ACHN (cell line): Measurements from ENCODE around the gene SPARC.

Experiments used
- DNase-seq: peaks from one replicate; pipeline ENCODE4 v3.0.0-alpha.2; 2015
- in situ Hi-C: cut with HindIII; loops from 2 replicates; pipeline ENCODE4 v1.10.0; 2017; ENCODE audit warnings: low sequenced_read_pairs, low pct_ligation_motif_present, low pct_unique_long_range_greater_than_20kb

Gene SPARC

DNA sequence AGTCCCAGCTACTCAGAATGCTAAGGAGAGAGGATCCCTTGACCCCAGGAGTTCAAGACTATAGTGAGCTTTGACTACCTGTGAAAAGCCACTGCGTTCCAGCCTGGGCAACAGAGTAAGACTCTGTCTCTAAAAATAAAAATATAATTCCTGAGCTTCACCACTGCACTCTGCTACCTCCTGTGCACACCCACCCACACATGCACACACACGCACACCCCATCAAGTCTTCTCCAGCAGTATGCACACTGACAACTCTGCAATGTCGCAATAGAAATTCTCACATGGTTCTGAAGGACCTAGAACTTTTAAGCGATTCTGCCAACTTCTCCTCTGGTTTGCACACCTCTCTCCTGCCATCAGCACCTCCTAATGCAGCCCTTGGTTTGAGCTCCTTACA, 48.1 kb downstream of the SPARC start:
- no peak for DNase-seq
- in situ Hi-C loops = no loop called here

DNA sequence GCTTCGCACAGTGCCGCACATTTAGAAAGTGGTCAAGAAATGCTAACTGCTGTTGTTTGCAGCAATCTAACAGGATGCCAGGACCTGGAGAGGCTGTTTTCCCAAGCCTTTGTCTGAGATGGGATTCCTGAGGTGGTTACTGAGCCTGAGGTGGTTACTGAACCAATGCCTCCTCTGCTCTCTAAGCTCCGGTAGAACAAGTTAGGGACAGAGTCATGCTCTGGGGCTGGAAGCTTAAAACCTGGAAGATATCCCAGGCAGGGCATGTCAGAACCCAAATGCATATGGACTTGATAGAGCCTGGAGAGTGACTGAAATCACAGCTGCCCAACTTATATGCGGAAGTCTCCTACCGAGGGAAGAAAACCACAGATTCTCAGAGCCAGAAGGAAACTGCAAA, 49.0 kb downstream of the SPARC start:
- no peak for DNase-seq
- in situ Hi-C loops = no loop called here

DNA sequence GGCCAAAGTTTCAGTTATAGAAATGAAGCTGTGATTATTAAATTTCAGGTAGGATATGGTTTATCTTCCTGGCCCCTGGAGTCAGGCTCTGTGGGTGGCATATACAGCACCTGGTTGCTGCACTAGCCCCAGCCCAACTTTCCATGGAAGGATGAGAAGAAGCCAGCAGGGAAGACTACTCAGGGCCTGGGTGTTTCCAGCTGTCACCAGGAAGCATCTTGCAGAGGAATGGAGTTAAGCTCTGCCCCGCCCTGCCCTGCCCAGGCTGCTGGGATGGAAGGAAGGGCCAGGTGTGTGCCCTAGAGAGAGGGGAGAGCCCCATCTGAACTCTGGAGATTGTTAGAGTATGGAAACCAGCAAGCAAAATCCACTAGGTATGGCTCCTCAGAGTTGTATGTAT, 52.8 kb downstream of the SPARC start:
- in situ Hi-C loops = no loop called here
- DNase-seq = no peak

DNA sequence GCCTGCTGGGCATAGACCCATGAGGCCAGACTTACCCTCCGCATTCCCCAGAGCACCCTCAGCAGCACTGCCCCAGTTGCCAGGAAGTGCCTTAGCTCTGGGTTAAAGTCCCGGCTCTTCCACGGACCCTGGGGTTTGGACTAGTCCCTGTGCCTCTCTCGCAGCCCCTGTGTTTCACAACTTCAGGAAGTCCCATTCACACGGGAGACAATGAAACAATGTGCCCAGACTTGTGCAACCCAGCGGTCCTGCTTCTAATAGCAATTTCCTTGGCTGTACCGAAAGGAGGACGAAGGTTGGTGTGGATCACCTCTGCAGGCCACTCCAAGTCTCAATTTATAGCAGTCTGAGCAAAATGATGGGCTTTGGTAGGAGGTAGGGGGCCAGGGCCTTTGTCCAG, 53.8 kb downstream of the SPARC start:
- no peak for DNase-seq
- in situ Hi-C loops = no loop called here

GRCh38 chr5:151632524-151632923, 54.2 kb downstream of the SPARC start:
- DNase-seq = no peak

DNA sequence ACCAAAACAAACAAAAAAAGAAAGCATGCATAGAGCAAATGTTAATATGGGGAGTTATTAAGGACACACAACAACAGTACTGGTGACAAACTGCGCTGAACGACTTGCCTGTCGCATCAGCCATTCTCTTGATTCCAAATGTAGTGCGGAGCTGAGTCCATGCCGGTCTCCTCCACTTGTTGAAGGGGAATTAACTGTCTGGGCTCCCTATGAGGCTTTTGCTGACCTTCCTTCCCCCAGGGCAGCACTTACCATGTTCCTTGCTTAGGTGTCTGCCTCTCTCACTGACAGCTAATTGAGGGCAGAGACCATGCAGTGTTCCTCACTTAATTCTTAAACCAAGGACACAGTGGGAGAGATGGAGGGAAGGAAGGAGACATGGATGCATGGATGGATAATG, 54.8 kb downstream of the SPARC start:
- no peak for DNase-seq
- in situ Hi-C loops = no loop called here

More at GRCh38 chr5:151632524-151632923, 54.2 kb downstream of the SPARC start:
- in situ Hi-C loops = no loop called here

- in situ Hi-C loops = no loop called here
- no peak for DNase-seq
Measured at GRCh38 chr5:151630088-151630487, 56.6 kb downstream of the SPARC start.

- no peak for DNase-seq
- in situ Hi-C loops = no loop called here
Measured at GRCh38 chr5:151628112-151628823, 58.4 kb downstream of the SPARC start.

DNA sequence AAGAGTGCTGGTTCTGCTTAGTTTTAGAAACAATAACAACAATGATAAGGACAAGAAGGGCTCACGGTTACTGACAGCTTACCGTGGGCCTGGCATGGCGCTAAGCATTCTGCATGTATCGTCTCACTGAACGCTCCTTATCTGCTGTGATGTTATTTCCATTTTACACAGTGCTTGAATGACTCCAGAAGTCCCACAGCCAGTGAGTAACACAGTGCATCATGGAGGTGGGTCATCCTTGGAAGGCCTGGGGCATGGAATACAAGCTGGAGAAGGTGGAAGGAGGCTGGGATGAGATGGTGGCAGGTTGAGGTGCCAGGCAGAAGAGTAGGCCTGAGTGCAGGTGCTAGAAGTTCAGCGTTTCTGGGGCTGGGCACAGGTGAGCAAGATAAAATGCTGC, 59.1 kb downstream of the SPARC start:
- no peak for DNase-seq
- in situ Hi-C loops = no loop called here

DNA sequence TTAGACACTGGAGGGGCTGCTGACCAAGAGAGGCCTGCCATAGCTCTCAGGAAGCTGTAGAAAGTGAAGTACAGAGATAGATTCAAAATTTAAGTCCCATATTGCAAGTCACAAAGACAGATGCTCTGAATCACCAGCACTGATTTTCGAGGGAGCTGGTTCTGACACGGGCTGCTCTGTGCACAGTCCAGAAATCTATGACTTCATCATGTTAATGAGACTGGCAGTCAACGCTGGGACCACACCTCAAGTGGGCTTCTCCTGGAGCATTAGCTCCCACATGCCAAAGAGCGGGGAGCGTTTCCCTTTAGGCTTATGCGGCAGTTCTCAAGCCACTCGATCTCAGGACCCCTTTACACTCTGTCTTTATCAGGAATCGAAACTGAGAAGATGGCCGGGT, 61.4 kb downstream of the SPARC start:
- no peak for DNase-seq
- in situ Hi-C loops = no loop called here

- no peak for DNase-seq
- in situ Hi-C loops = no loop called here
Measured at GRCh38 chr5:151624476-151624875, 62.2 kb downstream of the SPARC start.

GRCh38 chr5:151622367-151623088, 64.2 kb downstream of the SPARC start:
- no peak for DNase-seq
- in situ Hi-C loops = no loop called here

DNA sequence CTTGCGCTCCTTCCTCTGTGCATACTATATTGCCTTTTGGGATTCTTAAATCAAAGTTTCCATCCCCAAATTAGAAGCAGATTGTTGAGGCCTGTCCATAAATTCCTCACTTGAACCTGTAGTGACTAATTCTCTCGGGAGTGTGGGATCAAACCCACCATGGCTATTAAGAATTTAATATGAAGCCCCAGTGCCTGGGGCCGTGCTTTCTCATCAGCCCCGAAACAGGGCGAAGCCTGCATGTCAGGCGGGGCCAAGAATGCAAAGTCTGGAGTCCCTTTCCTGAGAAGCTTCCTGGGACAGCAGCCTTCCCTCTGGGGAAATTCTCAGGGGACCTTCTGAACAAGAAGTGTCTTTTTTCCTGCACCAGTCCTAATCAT, 66.3 kb downstream of the SPARC start:
- DNase-seq = no peak
- in situ Hi-C loops = no loop called here

- no peak for DNase-seq
- in situ Hi-C loops = no loop called here
Measured at GRCh38 chr5:151619812-151620460, 66.8 kb downstream of the SPARC start.

GRCh38 chr5:151618907-151619306, 67.8 kb downstream of the SPARC start:
- DNase-seq = no peak
- in situ Hi-C loops = no loop called here

DNA sequence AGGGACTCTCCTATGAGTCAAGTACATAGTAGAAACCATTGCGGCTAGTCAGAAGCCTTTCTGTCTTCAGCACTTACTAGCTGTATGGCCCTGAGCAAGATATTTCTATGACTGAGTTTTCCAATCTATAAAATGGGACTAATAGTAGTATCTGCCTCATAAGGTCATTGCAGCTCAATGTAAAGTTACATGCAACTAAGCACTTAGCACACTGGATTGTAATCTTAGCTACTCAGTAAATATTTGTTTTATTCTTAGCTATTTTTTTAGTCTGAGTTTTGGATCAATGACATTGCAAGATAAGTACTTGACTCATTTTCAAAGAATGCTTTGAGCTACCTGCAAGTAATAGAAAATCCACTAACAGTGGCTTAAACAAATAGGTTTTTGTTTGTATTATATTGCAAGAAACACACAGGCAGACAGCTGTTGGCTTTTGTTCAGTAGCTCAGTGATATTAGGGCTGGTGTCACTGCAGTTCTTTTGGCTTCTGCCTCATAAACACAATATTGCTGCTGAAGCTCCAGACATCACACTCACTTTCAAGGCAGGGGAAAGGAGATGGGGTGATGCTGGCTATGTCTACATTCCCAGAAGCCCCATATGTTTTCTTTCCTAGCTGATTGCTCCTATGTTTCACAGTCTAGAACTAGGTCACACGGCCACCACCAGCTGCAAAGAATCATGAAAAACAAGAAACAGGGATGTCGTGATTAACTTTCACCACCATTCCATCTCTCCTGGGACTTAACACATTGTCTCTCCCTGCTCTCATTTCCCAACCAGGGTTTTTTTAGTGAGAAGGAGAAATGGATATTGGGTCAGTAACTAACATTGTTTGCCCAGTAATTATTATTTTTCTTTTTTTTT, 68.6 kb downstream of the SPARC start:
- no peak for DNase-seq
- in situ Hi-C loops = no loop called here

GRCh38 chr5:151617383-151617840, 69.3 kb downstream of the SPARC start:
- no peak for DNase-seq
- in situ Hi-C loops = no loop called here

DNA sequence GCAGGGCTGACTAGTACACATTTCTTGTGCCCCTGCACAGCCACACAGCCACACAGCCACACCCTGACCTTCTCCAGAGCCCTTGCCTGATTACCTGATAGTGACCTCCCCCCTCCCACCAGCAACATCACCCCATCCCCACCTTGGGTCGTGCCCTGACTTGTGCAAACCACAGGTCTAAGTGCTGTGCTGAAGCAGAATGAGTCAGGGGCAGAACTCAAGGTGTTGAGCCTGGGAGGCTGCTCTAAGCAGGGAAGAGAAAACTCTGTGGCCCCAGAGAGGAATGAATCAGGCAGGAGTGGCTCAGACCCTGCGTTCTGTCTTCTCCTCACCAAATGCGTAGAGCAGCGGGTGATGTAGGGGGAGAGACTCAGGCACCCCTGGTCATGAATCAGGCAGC, 71.3 kb downstream of the SPARC start:
- no peak for DNase-seq
- in situ Hi-C loops = no loop called here

DNA sequence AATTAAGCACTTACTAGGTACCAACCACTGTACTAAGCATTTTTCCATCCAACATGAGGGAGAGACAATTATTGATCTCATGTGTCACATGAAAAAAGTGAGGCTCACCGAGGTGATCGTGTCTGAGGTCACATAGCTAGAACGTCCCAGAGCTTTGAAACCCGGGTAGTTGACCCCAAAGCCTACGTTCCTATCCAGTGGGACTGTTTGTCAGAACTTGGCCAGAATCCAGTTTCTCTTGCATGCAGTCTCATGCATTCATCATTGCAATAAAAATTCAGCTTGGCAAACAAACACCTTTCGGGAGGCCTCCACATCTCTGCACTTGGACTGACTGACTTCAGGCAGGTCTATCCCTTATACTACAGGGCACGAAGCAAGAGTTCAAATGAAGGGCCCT, 72.2 kb downstream of the SPARC start:
- in situ Hi-C loops = no loop called here
- DNase-seq = no peak
